Measurements from ENCODE around the gene NKRF.
A peak's percentile ranks its signal among the peaks of the same experiment; 100 is the strongest.

The NKRF gene

DNA sequence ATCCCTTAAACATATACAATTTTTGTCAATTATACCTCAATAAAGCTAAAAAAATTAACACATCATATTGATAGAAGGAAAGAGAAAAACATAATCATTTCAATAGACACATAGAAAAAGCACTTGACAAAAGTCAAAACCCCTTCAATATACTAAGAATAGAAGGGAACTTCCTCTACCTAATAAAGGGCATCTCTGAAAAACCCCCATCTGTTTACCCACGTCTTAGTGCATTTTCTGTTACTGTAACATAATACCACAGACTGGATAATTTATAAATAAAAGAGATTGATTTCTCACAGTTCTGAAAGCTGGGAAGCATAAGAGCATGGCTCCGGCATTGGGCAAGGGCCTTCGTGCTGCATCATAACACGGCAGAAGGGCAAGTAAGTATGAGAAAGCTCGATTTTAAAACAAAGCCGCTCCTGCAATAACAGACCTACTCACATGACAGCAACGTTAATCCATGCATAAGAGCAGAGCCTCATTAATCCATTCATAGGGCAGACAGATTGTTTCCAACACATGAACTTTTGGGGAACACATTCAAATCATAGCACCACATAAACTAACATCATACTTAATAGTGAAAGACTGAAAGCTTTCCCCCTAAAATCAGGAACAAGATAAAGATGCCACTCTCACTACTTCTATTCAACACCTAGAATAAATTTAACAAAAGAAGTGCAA is 56.8 kb downstream of the NKRF start:
- peak overlapping the region; percentile 58 for H3K4me2 ChIP-seq (ENCODE audit: low read length)
- H3F3A ChIP-seq (ENCODE audit: control insufficient read depth, insufficient read depth) = no peaks in the 10 kb centered on the region
- H3K27me3 ChIP-seq (ENCODE audit: control insufficient read depth, low read length) = no peaks in the 10 kb centered on the region
- H3K9me2 ChIP-seq (replicated peaks; ENCODE audit: control insufficient read depth, low read length) = no peaks in the 10 kb centered on the region
- no peak overlapping the region for H3K27ac ChIP-seq (ENCODE audit: low read depth, low read length)
- peak overlapping the region; percentile 30 for H3K4me3 ChIP-seq (ENCODE audit: low read length)
- H4K20me1 ChIP-seq (ENCODE audit: control insufficient read depth, insufficient read depth, low read depth, low read length) = no peaks in the 10 kb centered on the region
- H3K4me1 ChIP-seq (ENCODE audit: control insufficient read depth, low read length) = peaks cover 19% of the 10 kb centered on the region
- 0 out of 2 replicates have a peak, but pooled peaks cover 4% of the 10 kb centered on the region for H3K36me3 ChIP-seq (ENCODE audit: control insufficient read depth, low read length)
- no peaks in the 10 kb centered on the region for H3K9me3 ChIP-seq (ENCODE audit: control insufficient read depth, insufficient read depth, low read length)
- peaks cover 32% of the 10 kb centered on the region for H3K79me2 ChIP-seq (ENCODE audit: control insufficient read depth, low read length)
- no peak for TF ChIP-seq EZH2phosphoT487 (IDR thresholded peaks at IDR 0.05; ENCODE audit: borderline replicate concordance, low read length)
- TF ChIP-seq, protein P1, sequence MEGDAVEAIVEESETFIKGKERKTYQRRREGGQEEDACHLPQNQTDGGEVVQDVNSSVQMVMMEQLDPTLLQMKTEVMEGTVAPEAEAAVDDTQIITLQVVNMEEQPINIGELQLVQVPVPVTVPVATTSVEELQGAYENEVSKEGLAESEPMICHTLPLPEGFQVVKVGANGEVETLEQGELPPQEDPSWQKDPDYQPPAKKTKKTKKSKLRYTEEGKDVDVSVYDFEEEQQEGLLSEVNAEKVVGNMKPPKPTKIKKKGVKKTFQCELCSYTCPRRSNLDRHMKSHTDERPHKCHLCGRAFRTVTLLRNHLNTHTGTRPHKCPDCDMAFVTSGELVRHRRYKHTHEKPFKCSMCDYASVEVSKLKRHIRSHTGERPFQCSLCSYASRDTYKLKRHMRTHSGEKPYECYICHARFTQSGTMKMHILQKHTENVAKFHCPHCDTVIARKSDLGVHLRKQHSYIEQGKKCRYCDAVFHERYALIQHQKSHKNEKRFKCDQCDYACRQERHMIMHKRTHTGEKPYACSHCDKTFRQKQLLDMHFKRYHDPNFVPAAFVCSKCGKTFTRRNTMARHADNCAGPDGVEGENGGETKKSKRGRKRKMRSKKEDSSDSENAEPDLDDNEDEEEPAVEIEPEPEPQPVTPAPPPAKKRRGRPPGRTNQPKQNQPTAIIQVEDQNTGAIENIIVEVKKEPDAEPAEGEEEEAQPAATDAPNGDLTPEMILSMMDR (IDR thresholded peaks at IDR 0.05; ENCODE audit: low read depth, low read length, poor library complexity, severe bottlenecking) = no peak

DNA sequence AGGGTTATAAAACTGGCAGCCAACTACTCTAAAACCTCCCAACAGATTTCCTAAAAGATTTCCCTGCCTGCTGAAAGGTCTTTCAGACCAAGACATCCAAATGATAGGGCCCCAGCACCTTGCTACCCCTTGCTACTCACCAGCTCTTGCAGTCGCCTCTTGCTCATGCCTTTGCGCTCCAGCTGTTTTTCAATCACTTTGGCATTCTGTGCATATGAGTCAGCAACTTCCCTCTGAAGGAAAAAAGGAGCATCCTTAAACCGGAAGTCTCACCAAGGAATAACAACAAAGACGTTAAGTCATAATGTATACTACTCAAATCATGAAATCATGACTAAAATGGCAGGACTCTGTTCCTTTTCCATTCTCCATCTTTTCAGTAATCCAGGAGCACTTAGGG is 65.0 kb downstream of the NKRF start:
- Histone ChIP-seq H3K9me3 (ENCODE audit: control insufficient read depth, insufficient read depth, low read length) (no peaks in the 10 kb centered on the region), H3F3A (ENCODE audit: control insufficient read depth, insufficient read depth) (no peaks in the 10 kb centered on the region), H3K4me3 (ENCODE audit: low read length) (no peak overlapping the region), H4K20me1 (ENCODE audit: control insufficient read depth, insufficient read depth, low read depth, low read length) (no peaks in the 10 kb centered on the region), H3K36me3 (ENCODE audit: control insufficient read depth, low read length) (peaks cover 11% of the 10 kb centered on the region), H3K4me1 (ENCODE audit: control insufficient read depth, low read length) (no peaks in the 10 kb centered on the region), H3K79me2 (ENCODE audit: control insufficient read depth, low read length) (no peaks in the 10 kb centered on the region), H3K9me2 (replicated peaks; ENCODE audit: control insufficient read depth, low read length) (no peaks in the 10 kb centered on the region), H3K27ac (ENCODE audit: low read depth, low read length) (no peak overlapping the region), H3K4me2 (ENCODE audit: low read length) (no peak overlapping the region), H3K27me3 (ENCODE audit: control insufficient read depth, low read length) (no peaks in the 10 kb centered on the region)
- TF ChIP-seq EZH2phosphoT487 (IDR thresholded peaks at IDR 0.05; ENCODE audit: borderline replicate concordance, low read length) = no peak
- TF ChIP-seq, protein P1 (IDR thresholded peaks at IDR 0.05; ENCODE audit: low read depth, low read length, poor library complexity, severe bottlenecking) = no peak

DNA sequence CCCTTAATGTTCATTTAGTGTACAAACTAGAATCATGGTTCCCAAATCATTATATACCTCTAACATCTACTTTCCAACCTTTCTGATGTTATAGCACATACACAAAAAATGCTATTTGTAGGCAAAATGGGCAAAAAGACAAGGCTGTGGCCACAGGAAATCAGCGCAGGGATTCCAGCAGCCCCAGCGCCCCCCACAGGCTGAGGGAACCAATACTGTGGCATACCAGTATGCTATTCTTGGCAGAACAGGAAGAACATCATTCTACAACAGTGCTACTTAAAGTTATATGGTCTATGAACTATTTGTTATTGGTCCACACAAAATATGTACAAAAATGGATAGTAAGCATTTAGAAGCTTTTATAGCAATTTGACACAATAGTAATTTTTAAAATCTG is 66.4 kb downstream of the NKRF start:
- Histone ChIP-seq H4K20me1 (ENCODE audit: control insufficient read depth, insufficient read depth, low read depth, low read length) (no peaks in the 10 kb centered on the region), H3K27me3 (ENCODE audit: control insufficient read depth, low read length) (no peaks in the 10 kb centered on the region), H3K9me3 (ENCODE audit: control insufficient read depth, insufficient read depth, low read length) (no peaks in the 10 kb centered on the region), H3K4me3 (ENCODE audit: low read length) (no peak overlapping the region), H3K36me3 (ENCODE audit: control insufficient read depth, low read length) (peaks cover 11% of the 10 kb centered on the region), H3K9me2 (replicated peaks; ENCODE audit: control insufficient read depth, low read length) (no peaks in the 10 kb centered on the region), H3K4me2 (ENCODE audit: low read length) (no peak overlapping the region), H3K27ac (ENCODE audit: low read depth, low read length) (no peak overlapping the region), H3K4me1 (ENCODE audit: control insufficient read depth, low read length) (no peaks in the 10 kb centered on the region), H3K79me2 (ENCODE audit: control insufficient read depth, low read length) (no peaks in the 10 kb centered on the region), H3F3A (ENCODE audit: control insufficient read depth, insufficient read depth) (no peaks in the 10 kb centered on the region)
- TF ChIP-seq, protein P1 (IDR thresholded peaks at IDR 0.05; ENCODE audit: low read depth, low read length, poor library complexity, severe bottlenecking) = peak; percentile 27
- no peak for TF ChIP-seq EZH2phosphoT487 (IDR thresholded peaks at IDR 0.05; ENCODE audit: borderline replicate concordance, low read length)

All from DOHH2 (cell line).